Breast epithelium (tissue), 3 donors: ENCODE data around the gene EZH2.

Experiments
- POLR2A ChIP-seq: fragments of 450-650 bp; IDR thresholded peaks from one replicate; pipeline ENCODE4 v1.6.1; 2016; ENCODE audit warnings: antibody characterized with exemption, mild to moderate bottlenecking, moderate library complexity
- POLR2AphosphoS5 ChIP-seq, 3 donors: sonication (generic); formaldehyde crosslinking; IDR thresholded peaks; one replicate each; pipeline ENCODE4 v1.6.1; 2017; ENCODE audit warnings: antibody characterized with exemption in 3 of 3
- TF ChIP-seq, protein P1 (sequence below), 3 donors: fragments of 450-650 bp; IDR thresholded peaks; one replicate each; pipeline ENCODE4 v1.5.1; 2016 to 2017; ENCODE audit warnings: antibody characterized with exemption in 3 of 3, mild to moderate bottlenecking in 3 of 3, moderate library complexity in 3 of 3

- TF ChIP-seq POLR2AphosphoS5 (IDR thresholded peaks at IDR 0.05), result no peak
- TF ChIP-seq, protein P1, sequence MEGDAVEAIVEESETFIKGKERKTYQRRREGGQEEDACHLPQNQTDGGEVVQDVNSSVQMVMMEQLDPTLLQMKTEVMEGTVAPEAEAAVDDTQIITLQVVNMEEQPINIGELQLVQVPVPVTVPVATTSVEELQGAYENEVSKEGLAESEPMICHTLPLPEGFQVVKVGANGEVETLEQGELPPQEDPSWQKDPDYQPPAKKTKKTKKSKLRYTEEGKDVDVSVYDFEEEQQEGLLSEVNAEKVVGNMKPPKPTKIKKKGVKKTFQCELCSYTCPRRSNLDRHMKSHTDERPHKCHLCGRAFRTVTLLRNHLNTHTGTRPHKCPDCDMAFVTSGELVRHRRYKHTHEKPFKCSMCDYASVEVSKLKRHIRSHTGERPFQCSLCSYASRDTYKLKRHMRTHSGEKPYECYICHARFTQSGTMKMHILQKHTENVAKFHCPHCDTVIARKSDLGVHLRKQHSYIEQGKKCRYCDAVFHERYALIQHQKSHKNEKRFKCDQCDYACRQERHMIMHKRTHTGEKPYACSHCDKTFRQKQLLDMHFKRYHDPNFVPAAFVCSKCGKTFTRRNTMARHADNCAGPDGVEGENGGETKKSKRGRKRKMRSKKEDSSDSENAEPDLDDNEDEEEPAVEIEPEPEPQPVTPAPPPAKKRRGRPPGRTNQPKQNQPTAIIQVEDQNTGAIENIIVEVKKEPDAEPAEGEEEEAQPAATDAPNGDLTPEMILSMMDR (IDR thresholded peaks at IDR 0.05), result no peak
- TF ChIP-seq POLR2A, result no peak
Measured at GRCh38 chr7:148924011-148924410, 39.9 kb upstream of the EZH2 start.
